ENCODE data around the gene MATN1.

The MATN1 gene

GRCh38 chr1:30716646-30717045 lies 6.7 kb downstream of the MATN1 start:
- no peak for DNase-seq (ENCODE audit: low spot score)

GRCh38 chr1:30715886-30716285 lies 7.5 kb downstream of the MATN1 start:
- no peak for DNase-seq (ENCODE audit: low spot score)

- no peak for DNase-seq (ENCODE audit: low spot score)
These were observed 8.2 kb downstream of the MATN1 start for GRCh38 chr1:30715216-30715615.

- DNase-seq (ENCODE audit: low spot score): no peak
These were observed 8.8 kb downstream of the MATN1 start for GRCh38 chr1:30714536-30715090.

- DNase-seq (ENCODE audit: low spot score): no peak
These were observed 9.4 kb downstream of the MATN1 start for GRCh38 chr1:30714025-30714424.

- DNase-seq (ENCODE audit: low spot score): no peak
These were observed 10.1 kb downstream of the MATN1 start for GRCh38 chr1:30713311-30713710.

- no peak for DNase-seq (ENCODE audit: low spot score)
These were observed 10.8 kb downstream of the MATN1 start for GRCh38 chr1:30712583-30712982.

GRCh38 chr1:30710407-30710806 lies 13.0 kb downstream of the MATN1 start:
- no peak for DNase-seq (ENCODE audit: low spot score)

GRCh38 chr1:30708361-30708728 lies 15.0 kb downstream of the MATN1 start:
- DNase-seq (ENCODE audit: low spot score): no peak

- peak; percentile 54 for DNase-seq (ENCODE audit: low spot score)
These were observed 15.7 kb downstream of the MATN1 start for GRCh38 chr1:30707412-30708360.

- no peak for DNase-seq (ENCODE audit: low spot score)
These were observed 16.9 kb downstream of the MATN1 start for GRCh38 chr1:30706528-30706927.

GRCh38 chr1:30705698-30706097 lies 17.7 kb downstream of the MATN1 start:
- DNase-seq (ENCODE audit: low spot score): no peak

- no peak for DNase-seq (ENCODE audit: low spot score)
These were observed 18.4 kb downstream of the MATN1 start for GRCh38 chr1:30704765-30705509.

- DNase-seq (ENCODE audit: low spot score): no peak
These were observed 19.1 kb downstream of the MATN1 start for GRCh38 chr1:30704271-30704670.

GRCh38 chr1:30702823-30703222 lies 20.6 kb downstream of the MATN1 start:
- DNase-seq (ENCODE audit: low spot score): no peak

- no peak for DNase-seq (ENCODE audit: low spot score)
These were observed 22.1 kb downstream of the MATN1 start for GRCh38 chr1:30701258-30701633.

- peak; percentile 32 for DNase-seq (ENCODE audit: low spot score)
These were observed 22.7 kb downstream of the MATN1 start for GRCh38 chr1:30700528-30701257.

GRCh38 chr1:30699762-30700161 lies 23.6 kb downstream of the MATN1 start:
- no peak for DNase-seq (ENCODE audit: low spot score)

- no peak for DNase-seq (ENCODE audit: low spot score)
These were observed 24.9 kb downstream of the MATN1 start for GRCh38 chr1:30698401-30698981.

GRCh38 chr1:30697571-30698376 lies 25.6 kb downstream of the MATN1 start:
- DNase-seq (ENCODE audit: low spot score): no peak

- no peak for DNase-seq (ENCODE audit: low spot score)
These were observed 26.6 kb downstream of the MATN1 start for GRCh38 chr1:30696831-30697230.
